GM18861 (cell line): ENCODE data around the gene IMMP1L.

Source experiments
- ATAC-seq: cut with Tn5 transposase; IDR thresholded peaks from one replicate; pipeline ENCODE4 v1.9.1; 2021; ENCODE audit not compliant: unreplicated experiment

The IMMP1L gene

GRCh38 chr11:31404614-31405013, 104.8 kb downstream of the IMMP1L start:
- ATAC-seq, result no peak

DNA sequence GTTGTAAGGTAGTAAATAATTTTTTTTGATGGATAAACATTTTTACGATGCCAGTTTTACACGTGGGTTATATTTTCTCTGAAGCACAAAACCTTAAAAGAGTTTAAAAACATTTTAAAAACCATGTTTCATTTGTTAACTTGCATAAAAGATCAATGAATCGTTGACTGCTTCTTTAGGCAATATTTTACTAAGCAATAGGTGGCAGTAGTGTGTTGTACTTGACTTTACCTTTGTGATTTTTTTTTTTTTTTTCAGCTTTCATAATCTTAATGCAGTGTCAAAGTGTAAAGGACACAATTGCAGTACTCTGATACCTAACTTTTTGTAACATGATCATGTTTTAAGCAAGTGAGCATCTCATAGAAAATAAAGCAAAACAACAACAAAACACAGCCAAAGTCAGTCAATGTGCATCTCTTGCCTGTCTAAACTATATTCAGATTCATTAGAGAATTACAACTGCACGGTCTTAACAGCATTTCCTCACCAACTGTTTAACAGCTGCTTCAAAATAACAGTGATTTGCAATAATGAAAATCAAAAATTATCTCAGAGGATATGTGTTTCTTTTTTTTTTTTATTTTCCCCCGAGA, 112.1 kb downstream of the IMMP1L start:
- no peak for ATAC-seq

DNA sequence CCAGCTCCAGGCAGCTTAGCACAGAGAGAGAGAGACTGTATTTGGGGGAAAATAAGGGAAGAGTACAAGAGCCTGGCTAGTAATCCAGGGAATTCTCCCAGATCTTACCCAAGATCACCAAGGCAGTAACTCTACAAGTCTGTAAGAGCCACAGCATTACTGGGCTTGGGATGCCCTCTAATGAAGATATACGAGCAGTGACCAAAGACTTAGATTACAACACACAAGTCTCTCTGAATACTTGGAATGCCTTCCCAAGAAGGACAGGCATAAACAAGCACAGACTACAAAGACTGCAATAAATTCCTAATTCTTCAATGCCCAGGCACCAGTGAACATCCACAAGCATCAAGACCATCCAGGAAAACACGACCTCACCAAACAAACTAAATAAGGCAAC, 122.0 kb downstream of the IMMP1L start:
- ATAC-seq, result no peak

DNA sequence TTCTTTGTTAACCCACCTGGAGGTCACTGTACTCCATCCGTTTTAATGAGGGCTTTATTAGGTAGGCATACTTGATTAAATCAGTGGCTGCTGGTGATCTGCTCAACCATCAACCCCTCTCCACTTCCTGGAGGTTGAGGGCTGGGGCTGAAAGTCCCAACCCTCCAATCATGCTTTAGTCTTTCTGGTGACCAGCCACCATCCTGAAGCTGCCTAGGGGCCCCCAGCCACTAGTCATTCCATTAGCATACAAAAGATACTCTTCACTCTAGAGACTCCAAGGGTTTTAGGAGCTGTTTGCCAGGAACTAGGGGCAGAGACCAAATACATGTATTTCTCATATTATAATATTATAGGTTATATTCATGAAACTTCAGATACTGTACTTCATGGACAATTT, 126.3 kb downstream of the IMMP1L start:
- no peak for ATAC-seq
